Measurements from ENCODE around the gene CFAP97. TPM values are rescaled to one million over a fixed set of nuclear protein-coding genes. Genes with fewer than 3 reads are reported as not detected.

CFAP97 gene
- total RNA-seq, 1 donor, result 77.1 TPM

DNA sequence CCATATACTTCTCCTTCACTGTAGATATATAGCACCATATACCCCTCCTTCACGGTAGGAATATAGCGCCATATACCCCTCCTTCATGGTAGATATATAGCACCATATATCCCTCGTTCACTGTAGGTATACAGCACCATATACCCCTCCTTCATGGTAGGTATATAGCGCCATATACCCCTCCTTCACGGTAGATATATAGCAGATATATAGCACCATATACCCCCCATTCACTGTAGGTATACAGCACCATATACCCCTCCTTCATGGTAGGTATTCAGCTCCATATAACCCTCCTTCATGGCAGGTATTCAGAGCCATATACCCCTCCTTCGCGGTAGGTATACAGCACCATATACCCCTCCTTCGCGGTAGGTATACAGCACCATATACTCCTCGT, 18.1 kb upstream of the CFAP97 start:
- Histone ChIP-seq H3K79me2 (ENCODE audit: insufficient read depth, low read length) (peaks cover 84% of the 10 kb centered on the region), H3K27ac (ENCODE audit: low read depth, low read length) (peak overlapping the region; percentile 39), H3K36me3 (ENCODE audit: insufficient read depth, low read length) (no peaks in the 10 kb centered on the region), H3K4me1 (ENCODE audit: insufficient read depth, low read length) (peaks cover 35% of the 10 kb centered on the region), H3K27me3 (ENCODE audit: insufficient read depth, low read length) (no peaks in the 10 kb centered on the region), H2AFZ (ENCODE audit: low read length) (no peak overlapping the region), H3K9me3 (ENCODE audit: low read depth, low read length) (no peaks in the 10 kb centered on the region), H4K20me1 (ENCODE audit: insufficient read depth, low read length) (peaks cover 32% of the 10 kb centered on the region), H3K4me2 (ENCODE audit: insufficient read depth, low read length) (peak overlapping the region; percentile 55), H3K4me3 (ENCODE audit: insufficient read depth, low read length) (no peak overlapping the region)
- TF ChIP-seq, protein P1, sequence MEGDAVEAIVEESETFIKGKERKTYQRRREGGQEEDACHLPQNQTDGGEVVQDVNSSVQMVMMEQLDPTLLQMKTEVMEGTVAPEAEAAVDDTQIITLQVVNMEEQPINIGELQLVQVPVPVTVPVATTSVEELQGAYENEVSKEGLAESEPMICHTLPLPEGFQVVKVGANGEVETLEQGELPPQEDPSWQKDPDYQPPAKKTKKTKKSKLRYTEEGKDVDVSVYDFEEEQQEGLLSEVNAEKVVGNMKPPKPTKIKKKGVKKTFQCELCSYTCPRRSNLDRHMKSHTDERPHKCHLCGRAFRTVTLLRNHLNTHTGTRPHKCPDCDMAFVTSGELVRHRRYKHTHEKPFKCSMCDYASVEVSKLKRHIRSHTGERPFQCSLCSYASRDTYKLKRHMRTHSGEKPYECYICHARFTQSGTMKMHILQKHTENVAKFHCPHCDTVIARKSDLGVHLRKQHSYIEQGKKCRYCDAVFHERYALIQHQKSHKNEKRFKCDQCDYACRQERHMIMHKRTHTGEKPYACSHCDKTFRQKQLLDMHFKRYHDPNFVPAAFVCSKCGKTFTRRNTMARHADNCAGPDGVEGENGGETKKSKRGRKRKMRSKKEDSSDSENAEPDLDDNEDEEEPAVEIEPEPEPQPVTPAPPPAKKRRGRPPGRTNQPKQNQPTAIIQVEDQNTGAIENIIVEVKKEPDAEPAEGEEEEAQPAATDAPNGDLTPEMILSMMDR (IDR thresholded peaks at IDR 0.05; ENCODE audit: extremely low read depth, low read depth, low read length), result no peak
- DNase-seq (ENCODE audit: insufficient read length, low spot score, missing footprints), result no peak

GRCh38 chr4:185221491-185221890, 17.7 kb upstream of the CFAP97 start:
- Histone ChIP-seq H3K4me2 (ENCODE audit: insufficient read depth, low read length) (no peak overlapping the region), H3K9me3 (ENCODE audit: low read depth, low read length) (no peaks in the 10 kb centered on the region), H2AFZ (ENCODE audit: low read length) (no peak overlapping the region), H3K27me3 (ENCODE audit: insufficient read depth, low read length) (no peaks in the 10 kb centered on the region), H3K4me3 (ENCODE audit: insufficient read depth, low read length) (no peak overlapping the region), H3K4me1 (ENCODE audit: insufficient read depth, low read length) (peaks cover 38% of the 10 kb centered on the region), H3K27ac (ENCODE audit: low read depth, low read length) (peak overlapping the region; percentile 4), H3K36me3 (ENCODE audit: insufficient read depth, low read length) (no peaks in the 10 kb centered on the region), H4K20me1 (ENCODE audit: insufficient read depth, low read length) (peaks cover 31% of the 10 kb centered on the region), H3K79me2 (ENCODE audit: insufficient read depth, low read length) (peaks cover 84% of the 10 kb centered on the region)
- TF ChIP-seq, protein P1 (IDR thresholded peaks at IDR 0.05; ENCODE audit: extremely low read depth, low read depth, low read length), result no peak
- no peak for DNase-seq (ENCODE audit: insufficient read length, low spot score, missing footprints)

DNA sequence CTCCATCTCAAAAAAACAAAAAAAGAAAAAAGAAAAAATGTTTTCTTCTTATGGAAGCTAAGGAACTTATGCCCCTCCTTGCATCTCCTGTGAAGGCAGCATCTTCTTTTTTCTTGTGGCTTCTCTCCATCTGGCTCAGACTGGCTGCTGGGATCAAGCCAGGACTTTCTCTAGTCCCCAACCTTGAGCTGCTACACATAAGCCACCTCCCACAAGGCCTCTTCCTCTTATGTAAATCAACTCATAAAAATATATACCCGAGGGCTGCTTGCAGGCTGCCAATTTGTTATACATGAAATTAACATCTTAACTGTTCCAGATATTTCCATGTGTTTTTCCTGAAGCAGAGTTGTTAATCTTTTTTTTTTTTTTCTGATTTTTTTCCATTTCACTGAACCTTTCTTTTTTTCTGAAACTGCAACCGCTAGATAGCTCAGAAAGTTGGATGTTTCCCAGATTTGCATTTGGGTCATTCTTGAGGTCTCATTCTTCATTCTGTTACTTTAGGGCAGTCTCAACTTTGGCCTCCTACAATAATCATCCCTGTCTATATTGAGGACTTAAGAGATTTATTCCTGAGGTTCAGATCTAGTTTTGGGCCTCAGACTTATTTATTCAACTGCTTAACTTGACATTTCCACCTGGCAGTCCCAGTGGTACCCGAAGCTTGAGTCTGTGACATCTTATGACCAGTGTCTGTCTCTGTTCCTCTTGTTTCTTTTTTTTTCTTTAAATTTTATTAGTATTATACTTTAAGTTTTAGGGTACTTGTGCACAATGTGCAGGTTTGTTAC, 15.9 kb upstream of the CFAP97 start:
- Histone ChIP-seq H3K36me3 (ENCODE audit: insufficient read depth, low read length) (peaks cover 3% of the 10 kb centered on the region), H3K27ac (ENCODE audit: low read depth, low read length) (no peak overlapping the region), H3K4me3 (ENCODE audit: insufficient read depth, low read length) (no peak overlapping the region), H3K4me1 (ENCODE audit: insufficient read depth, low read length) (peaks cover 45% of the 10 kb centered on the region), H2AFZ (ENCODE audit: low read length) (no peak overlapping the region), H4K20me1 (ENCODE audit: insufficient read depth, low read length) (peaks cover 26% of the 10 kb centered on the region), H3K79me2 (ENCODE audit: insufficient read depth, low read length) (peaks cover 83% of the 10 kb centered on the region), H3K27me3 (ENCODE audit: insufficient read depth, low read length) (no peaks in the 10 kb centered on the region), H3K9me3 (ENCODE audit: low read depth, low read length) (no peaks in the 10 kb centered on the region), H3K4me2 (ENCODE audit: insufficient read depth, low read length) (peak overlapping the region; percentile 30)
- TF ChIP-seq, protein P1 (IDR thresholded peaks at IDR 0.05; ENCODE audit: extremely low read depth, low read depth, low read length), result no peak
- DNase-seq (ENCODE audit: insufficient read length, low spot score, missing footprints), result no peak

- Histone ChIP-seq H3K4me1 (ENCODE audit: insufficient read depth, low read length) (peaks cover 38% of the 10 kb centered on the region), H4K20me1 (ENCODE audit: insufficient read depth, low read length) (peaks cover 37% of the 10 kb centered on the region), H3K9me3 (ENCODE audit: low read depth, low read length) (no peaks in the 10 kb centered on the region), H3K4me3 (ENCODE audit: insufficient read depth, low read length) (no peak overlapping the region), H2AFZ (ENCODE audit: low read length) (no peak overlapping the region), H3K36me3 (ENCODE audit: insufficient read depth, low read length) (peaks cover 3% of the 10 kb centered on the region), H3K27me3 (ENCODE audit: insufficient read depth, low read length) (no peaks in the 10 kb centered on the region), H3K4me2 (ENCODE audit: insufficient read depth, low read length) (no peak overlapping the region), H3K79me2 (ENCODE audit: insufficient read depth, low read length) (peaks cover 88% of the 10 kb centered on the region), H3K27ac (ENCODE audit: low read depth, low read length) (no peak overlapping the region)
- DNase-seq (ENCODE audit: insufficient read length, low spot score, missing footprints), result no peak
- TF ChIP-seq, protein P1 (IDR thresholded peaks at IDR 0.05; ENCODE audit: extremely low read depth, low read depth, low read length), result no peak
Measured at GRCh38 chr4:185218312-185218711, 14.5 kb upstream of the CFAP97 start.
